ENCODE data around the gene GSK3B.

Gene GSK3B

DNA sequence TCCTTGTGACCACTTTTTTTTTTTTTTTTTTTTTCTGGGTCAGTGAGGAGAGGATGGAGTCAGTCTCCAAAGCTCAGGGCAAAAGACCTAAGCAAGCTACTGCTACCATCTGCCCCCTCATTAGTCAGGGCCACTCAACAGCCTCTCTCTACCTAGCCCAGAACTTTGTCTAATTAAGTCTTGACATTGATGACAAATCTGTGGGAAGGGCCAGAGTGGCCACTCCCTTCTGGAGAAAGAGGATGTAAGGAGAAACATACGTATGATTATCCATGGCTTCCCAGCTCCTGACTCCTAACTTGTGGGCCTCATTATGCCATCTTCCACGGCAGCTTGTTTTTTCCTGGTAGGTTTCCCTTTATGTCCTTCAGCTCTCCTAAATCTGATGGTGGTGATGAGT is 274.4 kb downstream of the GSK3B start:
- TF ChIP-seq, protein P1, sequence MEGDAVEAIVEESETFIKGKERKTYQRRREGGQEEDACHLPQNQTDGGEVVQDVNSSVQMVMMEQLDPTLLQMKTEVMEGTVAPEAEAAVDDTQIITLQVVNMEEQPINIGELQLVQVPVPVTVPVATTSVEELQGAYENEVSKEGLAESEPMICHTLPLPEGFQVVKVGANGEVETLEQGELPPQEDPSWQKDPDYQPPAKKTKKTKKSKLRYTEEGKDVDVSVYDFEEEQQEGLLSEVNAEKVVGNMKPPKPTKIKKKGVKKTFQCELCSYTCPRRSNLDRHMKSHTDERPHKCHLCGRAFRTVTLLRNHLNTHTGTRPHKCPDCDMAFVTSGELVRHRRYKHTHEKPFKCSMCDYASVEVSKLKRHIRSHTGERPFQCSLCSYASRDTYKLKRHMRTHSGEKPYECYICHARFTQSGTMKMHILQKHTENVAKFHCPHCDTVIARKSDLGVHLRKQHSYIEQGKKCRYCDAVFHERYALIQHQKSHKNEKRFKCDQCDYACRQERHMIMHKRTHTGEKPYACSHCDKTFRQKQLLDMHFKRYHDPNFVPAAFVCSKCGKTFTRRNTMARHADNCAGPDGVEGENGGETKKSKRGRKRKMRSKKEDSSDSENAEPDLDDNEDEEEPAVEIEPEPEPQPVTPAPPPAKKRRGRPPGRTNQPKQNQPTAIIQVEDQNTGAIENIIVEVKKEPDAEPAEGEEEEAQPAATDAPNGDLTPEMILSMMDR (IDR thresholded peaks at IDR 0.05; ENCODE audit: insufficient read depth, low read depth, low read length, missing control alignments): no peak
- no peak overlapping the region for H3K4me3 ChIP-seq (ENCODE audit: low read length)
- DNase-seq (ENCODE audit: low read depth): peak; percentile 57

DNA sequence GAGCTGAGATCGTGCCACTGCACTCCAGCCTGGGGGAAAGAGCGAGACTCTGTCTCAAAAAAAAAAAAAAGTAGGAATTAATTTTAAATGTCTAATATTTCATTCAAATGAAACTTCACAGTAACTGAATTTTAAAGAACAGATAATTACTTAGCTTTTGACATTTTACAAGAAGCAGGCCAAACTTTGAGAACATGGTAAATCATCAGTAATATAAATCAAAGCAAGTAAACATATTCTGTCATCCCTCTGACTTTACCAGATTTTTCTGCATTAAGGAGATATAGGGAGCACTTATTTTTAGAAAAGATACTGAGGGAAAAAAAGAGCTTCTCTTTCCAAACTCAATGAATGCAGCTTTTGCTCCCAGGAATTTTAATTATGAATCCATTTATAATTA is 275.3 kb downstream of the GSK3B start:
- no peak overlapping the region for H3K4me3 ChIP-seq (ENCODE audit: low read length)
- TF ChIP-seq, protein P1 (IDR thresholded peaks at IDR 0.05; ENCODE audit: insufficient read depth, low read depth, low read length, missing control alignments): no peak
- no peak for DNase-seq (ENCODE audit: low read depth)

DNA sequence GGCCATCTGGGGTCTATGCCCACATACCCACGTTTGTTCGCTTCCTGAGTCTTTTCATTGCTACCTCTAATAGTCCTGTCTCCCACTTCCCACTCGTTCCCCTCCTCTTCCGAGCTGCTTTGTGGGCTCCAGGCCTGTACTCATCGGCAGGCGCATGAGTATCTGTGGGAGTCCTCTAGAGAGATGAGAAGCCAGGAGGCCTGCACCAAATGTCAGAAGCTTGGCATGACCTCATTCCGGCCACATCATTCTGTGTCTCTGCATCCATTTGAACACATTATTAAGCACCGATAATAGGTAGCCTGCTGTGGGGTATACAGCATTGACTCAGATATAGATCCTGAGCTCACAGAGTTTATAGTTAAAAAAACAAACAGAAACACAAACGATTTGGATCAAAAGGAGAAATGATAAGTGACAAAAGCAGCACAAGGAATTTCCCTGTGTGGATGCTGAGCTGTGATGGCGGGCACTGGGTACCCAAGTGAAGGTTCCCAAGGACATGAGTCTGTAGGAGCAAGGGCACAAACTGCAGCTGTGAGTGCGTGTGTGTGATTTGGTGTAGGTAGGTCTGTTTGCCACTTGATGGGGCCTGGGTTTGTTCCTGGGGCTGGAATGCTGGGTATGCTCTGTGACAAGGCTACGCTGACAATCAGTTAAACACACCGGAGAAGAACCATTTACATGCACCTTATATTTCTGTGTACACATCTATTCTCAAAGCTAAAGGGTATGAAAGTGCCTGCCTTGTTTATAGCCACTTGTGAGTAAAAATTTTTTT is 276.5 kb downstream of the GSK3B start:
- TF ChIP-seq, protein P1 (IDR thresholded peaks at IDR 0.05; ENCODE audit: insufficient read depth, low read depth, low read length, missing control alignments): no peak
- H3K4me3 ChIP-seq (ENCODE audit: low read length): no peak overlapping the region
- DNase-seq (ENCODE audit: low read depth): peak; percentile 6

DNA sequence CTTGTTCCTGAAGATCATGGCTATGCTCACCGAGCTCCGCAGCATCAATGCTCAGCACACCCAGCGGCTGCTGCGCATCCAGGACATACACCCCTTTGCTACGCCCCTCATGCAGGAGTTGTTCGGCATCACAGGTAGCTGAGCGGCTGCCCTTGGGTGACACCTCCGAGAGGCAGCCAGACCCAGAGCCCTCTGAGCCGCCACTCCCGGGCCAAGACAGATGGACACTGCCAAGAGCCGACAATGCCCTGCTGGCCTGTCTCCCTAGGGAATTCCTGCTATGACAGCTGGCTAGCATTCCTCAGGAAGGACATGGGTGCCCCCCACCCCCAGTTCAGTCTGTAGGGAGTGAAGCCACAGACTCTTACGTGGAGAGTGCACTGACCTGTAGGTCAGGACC is 277.2 kb downstream of the GSK3B start:
- DNase-seq (ENCODE audit: low read depth): no peak
- TF ChIP-seq, protein P1 (IDR thresholded peaks at IDR 0.05; ENCODE audit: insufficient read depth, low read depth, low read length, missing control alignments): no peak

DNA sequence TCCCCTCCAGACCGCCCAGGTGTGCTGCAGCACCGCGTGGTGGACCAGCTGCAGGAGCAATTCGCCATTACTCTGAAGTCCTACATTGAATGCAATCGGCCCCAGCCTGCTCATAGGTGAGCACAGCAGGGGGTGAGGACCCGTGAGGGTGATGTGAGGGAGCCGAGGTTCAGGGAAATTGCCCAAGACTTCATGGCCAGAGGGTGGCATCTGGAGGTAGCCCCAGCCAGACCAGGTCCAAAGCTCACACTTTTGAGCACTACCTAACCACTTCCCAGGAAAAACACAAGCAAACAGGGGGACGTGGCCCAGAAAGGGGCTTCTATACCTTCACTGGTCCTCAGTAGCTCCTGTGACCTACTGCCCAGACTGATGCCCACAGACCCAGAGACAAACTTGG is 278.5 kb downstream of the GSK3B start:
- TF ChIP-seq, protein P1 (IDR thresholded peaks at IDR 0.05; ENCODE audit: insufficient read depth, low read depth, low read length, missing control alignments): no peak
- DNase-seq (ENCODE audit: low read depth): no peak
- H3K4me3 ChIP-seq (ENCODE audit: low read length): no peak overlapping the region

More for the DNA sequence above, 277.2 kb downstream of the GSK3B start:
- no peak overlapping the region for H3K4me3 ChIP-seq (ENCODE audit: low read length)

DNA sequence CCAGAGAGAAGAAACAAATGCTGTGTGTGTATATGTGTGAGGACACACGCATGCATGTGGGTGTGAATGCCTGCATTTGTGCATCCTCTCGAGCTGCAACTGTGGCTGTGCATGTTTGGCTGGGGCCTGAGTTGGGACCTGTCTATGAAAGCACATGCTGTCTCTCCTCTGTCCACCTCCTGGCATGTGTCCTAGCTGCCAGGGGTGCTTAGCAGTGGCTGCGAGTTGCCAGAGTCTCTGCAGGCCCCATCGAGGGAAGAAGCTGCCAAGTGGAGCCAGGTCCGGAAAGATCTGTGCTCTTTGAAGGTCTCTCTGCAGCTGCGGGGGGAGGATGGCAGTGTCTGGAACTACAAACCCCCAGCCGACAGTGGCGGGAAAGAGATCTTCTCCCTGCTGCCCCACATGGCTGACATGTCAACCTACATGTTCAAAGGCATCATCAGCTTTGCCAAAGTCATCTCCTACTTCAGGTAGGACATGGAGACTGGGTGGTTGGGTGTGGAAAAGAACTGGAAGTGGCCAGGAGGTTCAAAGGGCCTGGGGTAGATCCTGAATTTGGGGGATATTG is 281.7 kb downstream of the GSK3B start:
- TF ChIP-seq, protein P1 (IDR thresholded peaks at IDR 0.05; ENCODE audit: insufficient read depth, low read depth, low read length, missing control alignments): no peak
- no peak for DNase-seq (ENCODE audit: low read depth)
- no peak overlapping the region for H3K4me3 ChIP-seq (ENCODE audit: low read length)
